ENCODE measurements around the gene HEXA.
A peak's percentile ranks its signal among the peaks of the same experiment; 100 is the strongest.
"Not testable (repeated sequence)": the region's sequence is repeated elsewhere in the genome, so short reads cannot be mapped to it uniquely, and the experiment has no call there.

HEXA gene

GRCh38 chr15:72375846-72376581, at the start of gene HEXA:
HEXA (minus strand) TSS chr15:72376014; CDS start chr15:72375972, 42 bp downstream.
- peak; percentile 89 to 93 for DNase-seq

GRCh38 chr15:72423256-72423655, 47.4 kb upstream of the HEXA start:
- no peak for DNase-seq

- no peak for DNase-seq
Observed at GRCh38 chr15:72421484-72421883, 45.7 kb upstream of the HEXA start.

GRCh38 chr15:72420576-72420975, 44.8 kb upstream of the HEXA start:
- no peak for DNase-seq

- DNase-seq = not testable (repeated sequence)
Observed at GRCh38 chr15:72419768-72420167, 44.0 kb upstream of the HEXA start.

GRCh38 chr15:72415304-72415703, 39.5 kb upstream of the HEXA start:
- no peak for DNase-seq

- DNase-seq = not testable (repeated sequence)
Observed at GRCh38 chr15:72413337-72413736, 37.5 kb upstream of the HEXA start.

- DNase-seq = no peak
Observed at GRCh38 chr15:72411544-72411943, 35.7 kb upstream of the HEXA start.

GRCh38 chr15:72411111-72411510, 35.3 kb upstream of the HEXA start:
- no peak for DNase-seq

GRCh38 chr15:72406936-72407335, 31.1 kb upstream of the HEXA start:
- DNase-seq = no peak

- no peak for DNase-seq
Observed at GRCh38 chr15:72404841-72405240, 29.0 kb upstream of the HEXA start.

- DNase-seq = no peak
Observed at GRCh38 chr15:72404356-72404755, 28.5 kb upstream of the HEXA start.

- no peak for DNase-seq
Observed at GRCh38 chr15:72402726-72403125, 26.9 kb upstream of the HEXA start.

GRCh38 chr15:72398648-72399047, 22.8 kb upstream of the HEXA start:
- no peak for DNase-seq

- no peak for DNase-seq
Observed at GRCh38 chr15:72397796-72398588, 22.2 kb upstream of the HEXA start, which contains the start of gene TMEM202. TMEM202 (plus strand) TSS chr15:72398305; CDS start chr15:72398327, 22 bp downstream.

GRCh38 chr15:72396331-72396730, 20.5 kb upstream of the HEXA start:
- not testable (repeated sequence) for DNase-seq

GRCh38 chr15:72389231-72389630, 13.4 kb upstream of the HEXA start:
- DNase-seq = no peak

GRCh38 chr15:72387741-72388140, 11.9 kb upstream of the HEXA start:
- no peak for DNase-seq

- peak in 1 of 2 experiments; percentile 15 for DNase-seq
Observed at GRCh38 chr15:72382146-72382545, 6.3 kb upstream of the HEXA start.

GRCh38 chr15:72380743-72381142, 4.9 kb upstream of the HEXA start:
- no peak for DNase-seq

- DNase-seq = no peak
Observed at GRCh38 chr15:72379856-72380430, 4.1 kb upstream of the HEXA start.

GRCh38 chr15:72379106-72379505, 3.3 kb upstream of the HEXA start:
- not testable (repeated sequence) for DNase-seq

GRCh38 chr15:72377331-72377730, 1.5 kb upstream of the HEXA start:
- no peak for DNase-seq

GRCh38 chr15:72375501-72375845, 341 bp downstream of the HEXA start:
- no peak for DNase-seq

Data from SW 1271 (cell line).